GM12801 (cell line): ENCODE measurements around the gene DAZAP1.

ENCODE experiments used
- TF ChIP-seq, protein P1 (sequence below): IDR thresholded peaks from one replicate; pipeline ENCODE4 v1.5.1; 2011; ENCODE audit warnings: control low read depth; ENCODE audit not compliant: insufficient read length; ENCODE audit errors: extremely low read depth

Gene DAZAP1

DNA sequence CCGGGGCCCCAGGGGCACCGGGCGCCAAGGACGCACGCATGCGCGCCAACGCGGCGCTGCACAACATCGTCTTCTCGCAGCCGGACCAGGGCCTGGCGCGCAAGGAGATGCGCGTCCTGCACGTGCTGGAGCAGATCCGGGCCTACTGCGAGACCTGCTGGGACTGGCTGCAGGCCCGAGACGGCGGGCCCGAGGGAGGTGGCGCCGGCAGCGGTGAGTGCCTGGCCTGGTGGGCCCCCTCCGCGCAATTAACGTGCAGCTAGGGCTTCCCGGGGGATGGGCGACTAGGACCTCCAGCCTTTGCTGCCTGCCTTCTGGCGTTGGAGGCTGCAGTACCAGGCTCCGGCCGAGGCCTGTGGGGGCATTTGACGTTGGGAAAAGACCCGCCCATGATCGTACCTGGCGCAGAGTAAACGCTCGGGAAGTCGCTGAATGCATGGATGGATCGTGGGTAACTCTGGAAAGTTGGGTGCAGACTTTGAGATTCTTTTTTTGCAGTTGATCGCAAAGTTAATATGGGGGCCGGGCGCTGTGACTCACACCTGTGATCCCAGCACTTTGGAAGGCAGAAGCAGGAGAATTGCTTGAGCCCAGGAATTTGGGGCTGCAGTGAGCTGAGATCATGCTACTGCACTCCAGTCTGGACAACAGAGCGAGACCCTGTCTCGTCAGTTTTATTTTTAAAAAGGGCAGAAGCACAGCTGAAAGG lies 49.8 kb downstream of the DAZAP1 start:
- TF ChIP-seq, protein P1, sequence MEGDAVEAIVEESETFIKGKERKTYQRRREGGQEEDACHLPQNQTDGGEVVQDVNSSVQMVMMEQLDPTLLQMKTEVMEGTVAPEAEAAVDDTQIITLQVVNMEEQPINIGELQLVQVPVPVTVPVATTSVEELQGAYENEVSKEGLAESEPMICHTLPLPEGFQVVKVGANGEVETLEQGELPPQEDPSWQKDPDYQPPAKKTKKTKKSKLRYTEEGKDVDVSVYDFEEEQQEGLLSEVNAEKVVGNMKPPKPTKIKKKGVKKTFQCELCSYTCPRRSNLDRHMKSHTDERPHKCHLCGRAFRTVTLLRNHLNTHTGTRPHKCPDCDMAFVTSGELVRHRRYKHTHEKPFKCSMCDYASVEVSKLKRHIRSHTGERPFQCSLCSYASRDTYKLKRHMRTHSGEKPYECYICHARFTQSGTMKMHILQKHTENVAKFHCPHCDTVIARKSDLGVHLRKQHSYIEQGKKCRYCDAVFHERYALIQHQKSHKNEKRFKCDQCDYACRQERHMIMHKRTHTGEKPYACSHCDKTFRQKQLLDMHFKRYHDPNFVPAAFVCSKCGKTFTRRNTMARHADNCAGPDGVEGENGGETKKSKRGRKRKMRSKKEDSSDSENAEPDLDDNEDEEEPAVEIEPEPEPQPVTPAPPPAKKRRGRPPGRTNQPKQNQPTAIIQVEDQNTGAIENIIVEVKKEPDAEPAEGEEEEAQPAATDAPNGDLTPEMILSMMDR: no peak

DNA sequence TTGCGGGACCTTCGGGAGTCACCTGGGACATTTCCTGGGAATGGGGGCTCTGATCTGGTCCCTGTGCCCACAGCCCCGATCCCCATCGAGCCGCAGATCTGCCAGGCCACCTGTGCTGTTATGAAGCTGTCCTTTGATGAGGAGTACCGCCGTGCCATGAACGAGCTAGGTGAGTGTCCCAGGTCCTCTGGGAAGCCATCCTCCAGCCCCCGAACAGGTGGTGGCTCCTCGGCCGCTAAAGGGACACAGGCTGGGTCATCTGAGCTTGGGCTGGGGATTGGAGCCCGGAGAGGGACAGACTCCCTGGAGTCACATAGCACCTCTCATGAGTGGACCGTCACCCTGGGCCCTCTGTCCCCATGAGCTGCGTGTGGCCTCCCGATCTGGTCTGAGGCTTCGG lies 50.5 kb downstream of the DAZAP1 start:
- TF ChIP-seq, protein P1: no peak

DNA sequence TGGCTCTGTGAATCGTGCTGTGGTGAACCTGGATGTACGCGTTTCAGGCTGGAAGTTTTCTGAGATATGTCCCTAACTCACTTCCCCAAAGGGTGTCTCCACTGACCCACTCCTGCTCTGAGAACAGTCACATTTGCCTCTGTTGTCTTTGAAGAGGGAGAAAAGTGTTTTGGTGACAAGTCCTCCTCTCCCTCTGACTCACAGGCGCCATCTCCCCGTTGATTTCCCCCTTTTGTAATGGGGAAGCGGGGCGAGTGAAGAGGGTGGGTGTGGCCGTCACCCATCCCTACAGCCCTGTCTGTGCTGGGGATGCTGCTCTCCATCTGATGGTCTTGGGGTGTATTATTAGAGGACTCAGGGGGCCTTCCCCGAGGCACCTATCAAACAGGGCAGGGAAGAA lies 52.1 kb downstream of the DAZAP1 start:
- TF ChIP-seq, protein P1: no peak

DNA sequence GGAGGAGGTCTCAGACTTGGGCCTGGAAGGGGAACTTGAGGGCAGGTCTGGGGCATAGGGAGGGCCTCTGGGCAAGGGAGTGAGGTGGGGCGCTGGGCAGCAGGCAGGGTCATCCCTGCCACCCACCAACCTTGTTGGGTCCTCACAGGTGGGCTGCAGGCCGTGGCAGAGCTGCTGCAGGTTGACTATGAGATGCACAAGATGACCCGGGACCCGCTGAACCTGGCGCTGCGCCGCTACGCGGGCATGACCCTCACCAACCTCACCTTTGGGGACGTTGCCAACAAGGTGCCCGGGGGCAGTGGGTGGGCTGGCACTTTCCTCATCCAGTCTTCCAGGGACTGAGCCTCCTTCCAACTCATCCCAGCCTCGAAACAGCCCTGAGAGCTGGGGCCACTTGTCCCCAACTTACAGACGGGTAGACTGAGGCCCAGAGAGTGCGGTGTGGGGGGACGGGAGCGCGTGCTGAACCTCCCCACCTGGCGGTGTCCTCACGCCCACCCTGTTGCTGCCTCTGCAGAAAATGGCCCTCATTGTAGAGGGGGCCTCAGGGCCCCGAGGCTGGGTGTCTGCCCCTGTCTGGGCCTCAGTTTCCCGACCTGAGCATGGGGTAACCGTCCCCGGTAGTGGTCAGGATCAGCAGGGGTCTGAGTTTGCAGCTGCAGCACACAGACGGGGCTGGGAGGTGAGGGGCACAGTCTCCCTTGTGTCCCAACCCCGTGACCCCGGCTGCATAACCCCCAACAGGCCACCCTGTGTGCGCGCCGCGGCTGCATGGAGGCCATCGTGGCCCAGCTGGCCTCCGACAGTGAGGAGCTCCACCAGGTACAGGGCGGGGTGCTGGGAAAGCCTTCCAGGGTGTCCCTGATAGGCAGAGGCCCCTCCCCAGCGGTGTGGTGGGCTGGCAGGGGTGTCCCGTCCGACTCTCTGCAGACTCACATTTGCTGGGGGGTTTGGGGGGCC lies 52.9 kb downstream of the DAZAP1 start:
- TF ChIP-seq, protein P1: no peak

DNA sequence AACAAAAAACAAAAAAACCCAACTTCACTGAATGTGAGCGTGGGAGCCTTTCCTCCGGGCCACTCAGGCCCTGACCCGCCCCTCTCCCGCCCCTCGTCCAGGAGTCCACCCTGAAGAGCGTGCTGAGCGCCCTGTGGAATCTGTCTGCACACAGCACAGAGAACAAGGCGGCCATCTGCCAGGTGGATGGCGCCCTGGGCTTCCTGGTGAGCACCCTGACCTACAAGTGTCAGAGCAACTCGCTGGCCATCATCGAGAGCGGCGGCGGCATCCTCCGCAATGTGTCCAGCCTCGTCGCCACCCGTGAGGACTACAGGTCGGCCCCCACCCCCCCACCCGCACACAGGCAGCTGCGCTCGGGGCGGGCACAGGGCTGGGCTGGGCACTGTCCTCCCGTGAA lies 54.5 kb downstream of the DAZAP1 start:
- TF ChIP-seq, protein P1: no peak

DNA sequence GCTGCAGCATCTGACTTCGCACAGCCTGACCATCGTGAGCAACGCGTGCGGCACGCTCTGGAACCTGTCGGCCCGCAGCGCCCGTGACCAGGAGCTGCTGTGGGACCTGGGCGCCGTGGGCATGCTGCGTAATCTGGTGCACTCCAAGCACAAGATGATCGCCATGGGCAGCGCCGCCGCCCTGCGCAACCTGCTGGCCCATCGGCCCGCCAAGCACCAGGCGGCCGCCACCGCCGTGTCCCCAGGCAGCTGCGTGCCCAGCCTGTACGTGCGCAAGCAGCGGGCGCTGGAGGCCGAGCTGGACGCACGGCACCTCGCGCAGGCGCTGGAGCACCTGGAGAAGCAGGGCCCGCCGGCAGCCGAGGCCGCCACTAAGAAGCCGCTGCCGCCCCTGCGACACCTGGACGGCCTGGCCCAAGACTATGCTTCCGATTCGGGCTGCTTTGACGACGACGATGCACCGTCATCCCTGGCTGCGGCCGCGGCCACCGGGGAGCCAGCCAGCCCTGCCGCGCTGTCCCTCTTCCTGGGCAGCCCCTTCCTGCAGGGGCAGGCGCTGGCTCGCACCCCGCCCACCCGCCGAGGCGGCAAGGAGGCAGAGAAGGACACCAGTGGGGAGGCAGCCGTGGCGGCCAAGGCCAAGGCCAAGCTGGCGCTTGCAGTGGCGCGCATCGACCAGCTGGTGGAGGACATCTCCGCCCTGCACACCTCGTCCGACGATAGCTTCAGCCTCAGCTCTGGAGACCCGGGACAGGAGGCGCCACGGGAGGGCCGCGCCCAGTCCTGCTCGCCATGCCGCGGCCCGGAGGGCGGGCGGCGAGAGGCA lies 58.0 kb downstream of the DAZAP1 start:
- TF ChIP-seq, protein P1: no peak

DNA sequence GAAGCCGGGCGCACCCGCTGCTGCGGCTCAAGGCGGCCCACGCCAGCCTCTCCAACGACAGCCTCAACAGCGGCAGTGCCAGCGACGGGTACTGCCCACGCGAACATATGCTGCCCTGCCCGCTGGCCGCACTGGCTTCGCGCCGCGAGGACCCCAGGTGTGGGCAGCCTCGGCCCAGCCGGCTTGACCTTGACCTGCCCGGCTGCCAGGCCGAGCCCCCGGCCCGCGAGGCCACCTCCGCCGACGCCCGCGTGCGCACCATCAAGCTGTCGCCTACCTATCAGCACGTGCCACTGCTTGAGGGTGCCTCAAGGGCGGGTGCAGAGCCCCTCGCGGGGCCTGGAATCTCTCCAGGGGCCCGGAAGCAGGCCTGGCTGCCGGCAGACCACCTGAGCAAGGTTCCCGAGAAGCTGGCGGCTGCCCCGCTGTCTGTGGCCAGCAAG lies 58.7 kb downstream of the DAZAP1 start:
- TF ChIP-seq, protein P1: no peak
